Stimulated activated CD4-positive, alpha-beta T cell treated with anti-CD3 and anti-CD28 coated beads, Interleukin-1b, Interleukin-23, amount 100 ng/mL, for 48 hours (primary cell): ENCODE results near the gene GNL1.
"Not testable (repeated sequence)": the region's sequence is repeated elsewhere in the genome, so short reads cannot be mapped to it uniquely, and the experiment has no call there.

Experiments
- DNase-seq: peaks from one replicate; pipeline ENCODE4 v3.0.0-alpha.2; 2020

GNL1 gene

GRCh38 chr6:30526444-30526843 is 29.8 kb downstream of the GNL1 start:
- not testable (repeated sequence) for DNase-seq

DNA sequence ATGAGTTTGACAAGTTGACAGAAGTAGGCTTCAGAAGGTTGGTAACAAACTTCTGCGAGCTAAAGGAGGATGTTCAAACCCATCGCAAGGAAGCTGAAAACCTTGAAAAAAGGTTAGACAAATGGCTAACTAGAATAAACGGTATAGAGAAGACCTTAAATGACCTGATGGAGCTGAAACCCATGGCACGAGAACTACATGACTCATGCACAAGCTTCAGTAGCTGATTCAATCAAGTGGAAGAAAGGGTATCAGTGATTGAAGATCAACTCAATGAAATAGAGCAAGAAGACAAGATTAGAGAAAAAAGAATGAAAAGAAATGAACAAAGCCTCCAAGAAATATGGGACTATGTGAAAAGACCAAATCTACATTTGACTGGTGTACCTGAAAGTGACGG is 34.3 kb downstream of the GNL1 start:
- DNase-seq: not testable (repeated sequence)

- DNase-seq: not testable (repeated sequence)
These were observed 35.2 kb downstream of the GNL1 start for GRCh38 chr6:30521082-30521481.

GRCh38 chr6:30520522-30520921 is 35.8 kb downstream of the GNL1 start:
- no peak for DNase-seq

DNA sequence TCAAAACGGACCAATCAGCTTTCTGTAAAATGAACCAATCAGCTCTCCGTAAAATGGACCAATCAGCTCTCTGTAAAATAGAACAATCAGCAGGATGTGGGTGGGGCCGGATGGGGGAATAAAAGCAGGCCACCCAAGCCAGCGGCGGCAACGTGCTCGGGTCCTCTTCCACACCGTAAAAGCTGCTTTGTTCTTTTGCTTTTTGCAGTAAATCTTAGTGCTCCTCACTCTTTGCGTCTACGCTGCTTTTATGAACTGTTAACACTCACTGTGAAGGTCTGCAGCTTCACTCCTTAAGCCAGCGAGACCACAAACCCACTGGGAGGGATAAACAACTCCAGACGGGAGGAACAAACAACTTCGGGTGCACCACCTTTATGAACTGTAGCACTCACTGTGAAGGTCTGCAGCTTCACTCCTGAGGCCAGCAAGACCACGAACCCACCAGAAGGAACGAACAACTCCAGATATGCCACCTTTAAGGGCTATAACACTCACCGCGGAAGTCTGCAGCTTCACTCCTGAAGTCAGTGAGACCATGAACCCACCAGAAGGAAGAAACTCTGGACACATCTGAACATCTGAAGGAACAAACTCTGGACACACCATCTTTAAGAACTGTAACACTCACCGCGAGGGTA is 37.7 kb downstream of the GNL1 start:
- DNase-seq: peak; percentile 67

DNA sequence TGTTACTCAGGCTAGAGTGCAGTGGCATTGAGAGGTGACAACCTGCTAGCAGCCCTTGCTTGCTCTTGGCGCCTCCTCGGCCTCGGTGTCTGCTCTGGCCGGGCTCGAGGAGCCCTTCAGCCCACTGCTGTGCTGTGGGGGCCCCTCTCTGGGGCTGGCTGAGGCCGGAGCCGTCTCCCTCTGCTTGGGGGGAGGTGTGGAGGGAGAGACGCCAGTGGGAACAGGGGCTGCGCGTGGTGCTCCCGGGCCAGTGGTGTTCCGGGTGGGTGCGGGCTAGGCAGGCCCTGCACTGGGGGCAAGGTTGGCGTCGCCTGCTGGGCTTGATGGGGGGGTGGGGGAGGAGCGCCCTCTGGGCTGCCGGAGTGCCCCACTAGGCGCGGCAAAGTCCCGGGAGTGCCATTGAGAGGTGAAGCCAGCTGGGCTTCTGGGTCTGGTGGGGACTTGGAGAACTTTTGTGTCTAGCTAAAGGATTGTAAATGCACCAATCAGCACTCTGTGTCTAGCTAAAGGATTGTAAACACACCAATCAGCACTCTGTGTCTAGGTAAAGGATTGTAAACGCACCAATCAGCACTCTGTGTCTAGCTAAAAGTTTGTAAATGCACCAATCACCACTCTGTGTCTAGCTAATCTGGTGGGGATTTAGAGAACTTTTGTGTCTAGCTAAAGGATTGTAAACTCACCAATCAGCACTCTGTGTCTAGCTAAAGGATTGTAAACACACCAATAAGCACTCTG is 38.4 kb downstream of the GNL1 start:
- not testable (repeated sequence) for DNase-seq

DNA sequence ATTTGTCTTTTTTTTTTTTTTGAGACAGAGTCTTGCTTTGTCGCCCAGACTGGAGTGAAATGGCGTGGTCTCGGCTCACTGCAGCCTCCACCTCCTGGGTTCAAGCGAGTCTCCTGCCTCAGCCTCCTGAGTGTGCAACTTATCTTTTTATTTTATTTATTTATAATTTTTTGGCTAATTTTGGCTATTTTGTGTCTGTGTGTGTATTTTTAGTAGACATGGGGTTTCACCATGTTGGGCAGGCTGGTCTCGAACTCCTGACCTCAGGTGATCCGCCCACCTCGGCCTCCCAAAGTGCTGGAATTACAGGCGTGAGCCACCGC is 39.6 kb downstream of the GNL1 start:
- DNase-seq: not testable (repeated sequence)

GRCh38 chr6:30515944-30516753 is 40.1 kb downstream of the GNL1 start:
- DNase-seq: peak; percentile 95

DNA sequence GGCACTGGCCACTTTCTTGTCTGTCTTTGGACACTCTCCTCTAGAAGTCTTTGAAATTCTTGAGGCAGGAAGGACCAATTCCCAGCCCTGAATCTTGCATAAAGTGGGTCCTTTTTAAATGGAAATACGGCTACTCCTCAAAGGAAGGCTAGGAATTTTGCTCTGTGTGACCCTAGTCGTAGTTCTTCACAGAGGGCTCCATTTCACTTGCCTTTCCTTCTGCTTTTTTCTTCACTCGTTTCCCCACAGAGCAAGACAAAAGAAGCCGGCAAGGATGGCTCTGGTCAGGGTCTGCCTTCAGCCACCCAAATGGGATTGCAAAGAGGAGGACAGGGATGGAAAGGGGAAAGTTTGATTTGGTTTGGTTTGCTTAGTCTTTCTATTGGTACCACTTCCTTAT is 41.2 kb downstream of the GNL1 start:
- no peak for DNase-seq

GRCh38 chr6:30513451-30513850 is 42.8 kb downstream of the GNL1 start:
- DNase-seq: no peak

- DNase-seq: no peak
These were observed 45.1 kb downstream of the GNL1 start for GRCh38 chr6:30511169-30511546.

DNA sequence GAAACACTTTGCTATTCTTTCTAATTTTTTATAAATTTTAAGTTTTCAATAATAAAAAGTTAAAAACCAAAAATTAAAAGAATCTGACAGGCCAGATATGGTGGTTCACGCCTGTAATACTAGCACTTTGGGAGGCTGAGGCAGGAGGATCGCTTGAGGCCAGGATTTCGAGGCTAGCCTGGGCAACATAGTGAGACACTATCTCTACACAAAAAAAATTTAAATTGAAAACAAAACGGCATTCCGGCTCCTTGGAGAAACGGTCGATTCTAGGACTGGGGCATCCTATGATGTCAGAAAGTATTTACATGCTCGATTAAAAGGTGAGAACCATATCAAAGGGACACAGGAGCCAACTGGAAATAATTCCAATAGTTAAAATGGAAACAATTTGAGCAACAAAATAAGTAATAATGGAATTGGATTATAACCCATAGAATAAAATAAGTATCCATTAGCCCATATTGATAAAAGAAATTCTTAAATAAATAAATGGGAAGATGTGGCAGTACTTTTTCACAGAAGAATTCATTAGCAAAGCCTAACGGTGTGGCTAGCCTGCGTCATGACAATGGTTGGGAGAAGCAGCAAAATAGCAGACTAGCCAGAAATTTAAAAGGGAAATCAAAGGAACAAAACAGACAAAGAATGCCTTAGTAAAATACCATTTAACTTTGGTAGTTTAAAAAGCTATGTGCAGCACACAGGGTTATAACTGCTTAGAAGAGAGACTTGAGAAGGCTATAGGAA is 45.7 kb downstream of the GNL1 start:
- no peak for DNase-seq

GRCh38 chr6:30508890-30509736 is 47.2 kb downstream of the GNL1 start:
- no peak for DNase-seq

- DNase-seq: no peak
These were observed 48.2 kb downstream of the GNL1 start for GRCh38 chr6:30507849-30508827.

DNA sequence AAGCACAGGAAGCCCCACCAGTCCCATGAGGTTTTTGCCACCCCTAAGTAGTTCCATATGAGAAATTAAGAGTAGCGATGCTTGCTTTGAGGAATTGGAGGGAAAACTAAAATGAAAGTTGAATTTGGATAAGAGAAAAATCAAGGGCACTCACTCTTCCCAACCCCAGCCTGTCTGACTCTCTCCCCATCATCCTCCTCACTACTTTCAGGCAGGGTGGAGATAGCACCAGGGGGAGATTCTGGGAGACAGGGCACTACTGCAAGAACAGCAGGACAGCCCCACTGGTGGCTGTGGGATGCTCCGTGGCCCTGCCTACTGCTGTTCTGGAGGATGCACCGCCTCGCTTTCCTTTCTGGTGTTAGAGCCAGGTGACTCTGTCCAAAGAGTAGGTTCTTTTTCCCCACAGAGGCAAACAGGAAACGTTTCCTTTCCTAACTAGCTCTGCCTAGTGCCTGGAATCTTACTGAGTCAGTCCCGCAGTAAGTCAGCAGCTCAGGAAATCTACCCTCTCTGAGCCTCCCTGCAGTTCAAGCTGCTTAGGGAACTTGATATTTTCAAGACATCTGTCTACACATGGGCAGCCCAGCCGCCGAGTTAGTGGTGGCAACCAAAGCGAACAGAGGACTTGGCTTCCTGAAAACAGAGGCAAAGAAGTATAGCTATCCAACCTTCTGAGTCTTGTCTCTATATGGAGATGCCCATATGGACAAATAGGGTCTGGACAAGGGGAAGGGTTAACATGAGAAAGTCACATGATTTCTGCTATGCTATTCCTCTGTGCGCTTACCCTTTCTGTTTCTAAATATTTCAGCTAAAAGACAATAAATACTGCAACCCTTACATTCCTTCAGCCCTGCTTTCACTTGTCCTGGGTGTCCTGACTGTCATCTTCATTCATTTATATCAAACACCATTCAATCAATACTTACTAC is 55.6 kb downstream of the GNL1 start:
- no peak for DNase-seq

DNA sequence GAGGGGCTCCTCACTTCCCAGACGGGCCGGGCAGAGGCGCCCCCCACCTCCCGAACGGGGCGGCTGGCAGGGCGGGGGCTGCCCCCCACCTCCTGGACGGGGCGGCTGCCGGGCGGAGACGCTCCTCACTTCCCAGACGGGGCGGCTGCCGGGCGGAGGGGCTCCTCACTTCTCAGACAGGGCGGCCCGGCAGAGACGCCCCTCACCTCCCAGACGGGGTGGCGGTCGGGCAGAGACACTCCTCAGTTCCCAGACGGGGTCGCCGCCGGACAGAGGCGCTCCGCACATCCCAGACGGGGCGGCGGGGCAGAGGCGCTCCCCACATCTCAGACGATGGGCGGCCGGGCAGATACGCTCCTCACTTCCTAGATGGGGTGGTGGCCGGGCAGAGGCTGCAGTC is 57.6 kb downstream of the GNL1 start:
- DNase-seq: not testable (repeated sequence)

DNA sequence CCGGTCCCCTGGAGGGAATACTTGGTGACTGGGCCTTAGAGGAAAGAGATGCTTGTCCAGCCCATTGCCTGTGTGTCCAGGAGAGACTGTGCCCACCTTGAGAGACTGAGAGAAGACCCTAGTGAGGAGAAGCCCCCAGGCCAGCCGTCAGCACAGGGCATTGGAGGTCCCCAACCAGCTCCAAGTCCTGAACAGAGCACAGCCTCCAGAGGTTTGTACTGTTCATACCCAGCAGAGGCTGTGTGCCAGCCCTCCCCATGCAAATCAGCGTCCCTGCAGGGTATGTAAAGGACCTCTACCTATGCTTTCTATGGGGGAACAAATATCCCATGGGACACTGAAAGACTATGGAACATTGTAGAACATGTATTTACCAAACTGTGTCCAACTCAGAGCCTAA is 58.6 kb downstream of the GNL1 start:
- DNase-seq: no peak

DNA sequence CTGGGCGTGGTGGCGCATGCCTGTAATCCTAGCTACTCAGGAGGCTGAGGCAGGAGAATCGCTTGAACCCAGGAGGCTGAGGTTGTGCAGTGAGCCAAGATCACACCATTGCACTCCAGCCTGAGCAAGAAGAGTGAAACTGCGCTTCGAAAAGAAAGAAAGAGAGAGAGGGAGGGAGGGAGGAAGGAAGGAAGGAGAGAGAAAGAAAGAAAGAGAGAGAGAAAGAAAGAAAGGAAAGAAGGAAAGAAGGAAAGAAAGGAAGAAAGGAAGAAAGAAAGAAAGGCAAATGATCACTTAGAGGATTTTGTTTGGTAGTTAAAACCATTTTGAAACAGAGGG is 59.1 kb downstream of the GNL1 start:
- DNase-seq: not testable (repeated sequence)

DNA sequence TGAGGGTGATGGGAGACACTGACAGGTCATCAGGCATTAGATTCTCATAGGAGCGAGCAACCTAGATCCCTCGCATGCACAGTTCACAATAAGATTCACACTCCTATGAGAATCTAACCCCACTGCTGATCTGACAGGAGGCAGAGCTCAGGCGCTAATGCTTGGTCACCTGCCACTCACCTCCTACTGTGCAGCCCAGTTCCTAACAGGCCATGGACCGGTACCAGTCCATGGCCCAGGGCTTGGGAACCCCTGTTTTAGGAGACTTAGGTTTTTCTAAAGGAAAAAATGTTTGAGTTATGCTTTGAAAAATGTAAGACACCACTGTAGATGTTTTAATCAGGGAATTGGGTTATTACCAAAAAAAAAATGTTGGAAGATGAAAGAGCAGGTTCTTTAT is 60.3 kb downstream of the GNL1 start:
- no peak for DNase-seq

- DNase-seq: not testable (repeated sequence)
These were observed 61.2 kb downstream of the GNL1 start for GRCh38 chr6:30495060-30495459.
